Measurements from ENCODE around the gene AKNA.

AKNA gene

GRCh38 chr9:114396558-114397218 lies 8.9 kb upstream of the AKNA start:
- DNase-seq (ENCODE audit: low spot score) = peak; percentile 26

- DNase-seq (ENCODE audit: low spot score) = no peak
Observed at GRCh38 chr9:114395768-114396167, 8.0 kb upstream of the AKNA start.

- no peak for DNase-seq (ENCODE audit: low spot score)
Observed at GRCh38 chr9:114395334-114395617, 7.5 kb upstream of the AKNA start.

GRCh38 chr9:114394523-114395333 lies 6.9 kb upstream of the AKNA start:
- no peak for DNase-seq (ENCODE audit: low spot score)

- DNase-seq (ENCODE audit: low spot score) = no peak
Observed at GRCh38 chr9:114392749-114393112, 4.9 kb upstream of the AKNA start.

GRCh38 chr9:114390952-114391351 lies 3.2 kb upstream of the AKNA start:
- DNase-seq (ENCODE audit: low spot score) = no peak

- no peak for DNase-seq (ENCODE audit: low spot score)
Observed at GRCh38 chr9:114389612-114390368, 2.0 kb upstream of the AKNA start.

GRCh38 chr9:114388764-114389375 lies 1.1 kb upstream of the AKNA start:
- DNase-seq (ENCODE audit: low spot score) = no peak

- DNase-seq (ENCODE audit: low spot score) = no peak
Observed at GRCh38 chr9:114388357-114388682, 538 bp upstream of the AKNA start.

- DNase-seq (ENCODE audit: low spot score) = no peak
Observed at GRCh38 chr9:114386886-114387679, 699 bp downstream of the AKNA start.

- no peak for DNase-seq (ENCODE audit: low spot score)
Observed at GRCh38 chr9:114386361-114386885, 1.4 kb downstream of the AKNA start.

- peak; percentile 80 for DNase-seq (ENCODE audit: low spot score)
Observed at GRCh38 chr9:114385397-114386181, 2.2 kb downstream of the AKNA start.

- no peak for DNase-seq (ENCODE audit: low spot score)
Observed at GRCh38 chr9:114384836-114385396, 2.9 kb downstream of the AKNA start.

GRCh38 chr9:114384341-114384740 lies 3.4 kb downstream of the AKNA start:
- DNase-seq (ENCODE audit: low spot score) = no peak

- DNase-seq (ENCODE audit: low spot score) = no peak
Observed at GRCh38 chr9:114383521-114384231, 4.1 kb downstream of the AKNA start.

- DNase-seq (ENCODE audit: low spot score) = no peak
Observed at GRCh38 chr9:114382699-114383520, 4.9 kb downstream of the AKNA start.

GRCh38 chr9:114378883-114379282 lies 8.9 kb downstream of the AKNA start:
- no peak for DNase-seq (ENCODE audit: low spot score)

- no peak for DNase-seq (ENCODE audit: low spot score)
Observed at GRCh38 chr9:114378016-114378415, 9.8 kb downstream of the AKNA start.

All from RKO (cell line).